ENCODE measurements around the gene RPS6KA4. TPM values are rescaled to one million over a fixed set of nuclear protein-coding genes. Genes with fewer than 3 reads are reported as not detected.
A peak's percentile ranks its signal among the peaks of the same experiment; 100 is the strongest.
"Not testable (repeated sequence)": the region's sequence is repeated elsewhere in the genome, so short reads cannot be mapped to it uniquely, and the experiment has no call there.

The RPS6KA4 gene
- polyA plus RNA-seq: 10 to 100 TPM; 27.5 to 33.4 (median 29.3) TPM
- long read RNA-seq, donor 1, transcript RPS6KA4-201 (17 exons, 3,119 nt): major isoform, 6 of 6 reads
- long read RNA-seq, donor 1, partial matches to known transcripts: 0 of 6 reads
- long read RNA-seq, donor 1, other reads (novel, unspliced or antisense): 0 of 6 reads
- long read RNA-seq, donor 2, partial matches to known transcripts: 0 of 2 reads
- long read RNA-seq, donor 2, other reads (novel, unspliced or antisense): 0 of 2 reads
- long read RNA-seq, donor 3, partial matches to known transcripts: 0 of 1 reads
- long read RNA-seq, donor 3, other reads (novel, unspliced or antisense): 0 of 1 reads
- long read RNA-seq, donor 4: 0 reads
- long read RNA-seq, donor 5: 0 reads
- long read RNA-seq, donor 6, partial matches to known transcripts: 0 of 3 reads
- long read RNA-seq, donor 6, other reads (novel, unspliced or antisense): 0 of 3 reads
- long read RNA-seq, donor 7: 0 reads
- long read RNA-seq, donor 8: 0 reads
- long read RNA-seq, donor 9, partial matches to known transcripts: 0 of 2 reads
- long read RNA-seq, donor 9, other reads (novel, unspliced or antisense): 0 of 2 reads
- long read RNA-seq, donor 10, partial matches to known transcripts: 0 of 3 reads
- long read RNA-seq, donor 10, other reads (novel, unspliced or antisense): 0 of 3 reads

DNA sequence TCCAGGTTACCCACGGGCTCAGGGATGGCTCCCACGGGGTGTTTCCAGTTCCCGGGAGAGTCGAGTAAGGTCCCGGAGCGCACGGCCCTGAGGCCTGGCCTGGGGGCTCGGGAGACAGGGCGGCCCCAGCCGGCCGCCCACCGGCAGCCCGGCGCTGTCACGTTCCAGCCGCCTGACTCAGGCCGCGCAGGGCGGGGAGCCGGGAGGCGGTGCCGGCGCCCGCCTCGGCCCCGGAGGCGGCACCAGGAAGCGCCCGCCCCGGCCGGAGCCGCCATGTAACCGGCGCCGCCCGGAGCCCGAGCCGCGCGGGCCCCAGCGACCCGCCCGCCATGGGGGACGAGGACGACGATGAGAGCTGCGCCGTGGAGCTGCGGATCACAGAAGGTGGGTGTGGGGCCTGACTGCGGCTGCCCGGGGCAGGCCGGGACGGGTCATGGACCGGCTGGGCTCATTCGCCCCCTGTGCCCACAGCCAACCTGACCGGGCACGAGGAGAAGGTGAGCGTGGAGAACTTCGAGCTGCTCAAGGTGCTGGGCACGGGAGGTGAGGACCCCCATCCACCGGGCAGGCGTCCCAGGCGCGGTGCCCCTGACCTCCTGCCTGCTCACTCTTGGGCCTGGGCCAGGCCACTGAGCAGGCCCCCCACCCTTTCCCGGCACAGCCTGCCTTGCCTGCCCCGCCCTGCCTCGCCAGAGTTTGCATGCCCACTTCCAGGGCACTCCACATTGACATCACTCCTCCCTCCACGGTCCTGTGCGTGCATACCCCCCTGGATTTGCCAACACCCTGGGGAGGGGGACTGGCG is at the start of gene RPS6KA4:
TSS of gene RPS6KA4 (plus strand) at position 256 of the 805 bp plus-strand sequence. CDS start at position 330, 74 bp downstream.
- H3K4me1 ChIP-seq (ENCODE audit: control insufficient read depth in 3 of 3, insufficient read depth in 2 of 3, low read depth in 1 of 3, low read length in 2 of 3): peaks cover 2 to 38% (median 9%) of the 10 kb centered on the region in 3 donors
- H3K27ac ChIP-seq (ENCODE audit: low read depth in 1 of 3, low read length in 2 of 3): peak within 1 kb of the TSS; percentile 67 to 90 (median 76)
- FAIRE-seq: no peak
- peak within 1 kb of the TSS; percentile 55 to 89 (median 69) for H3K4me3 ChIP-seq (ENCODE audit: low read depth in 1 of 3, low read length in 3 of 3)
- WGBS, 3 donors: 0 to 1% (median 1%) methylated on average over 46 to 70 of the region's 70 CpGs
- no peaks in the 10 kb centered on the region for H3K27me3 ChIP-seq (ENCODE audit: control insufficient read depth in 3 of 3, insufficient read depth in 3 of 3, low read length in 3 of 3)
- no peaks in the 10 kb centered on the region for H3K9me3 ChIP-seq (ENCODE audit: control insufficient read depth in 2 of 2, insufficient read depth in 1 of 2, low read depth in 1 of 2, low read length in 1 of 2)
- H3K36me3 ChIP-seq (ENCODE audit: control insufficient read depth in 3 of 3, insufficient read depth in 2 of 3, low read depth in 1 of 3, low read length in 3 of 3): peaks cover 6 to 38% (median 15%) of the 10 kb centered on the region in 3 donors
- DNase-seq: peak; percentile 74 to 88

DNA sequence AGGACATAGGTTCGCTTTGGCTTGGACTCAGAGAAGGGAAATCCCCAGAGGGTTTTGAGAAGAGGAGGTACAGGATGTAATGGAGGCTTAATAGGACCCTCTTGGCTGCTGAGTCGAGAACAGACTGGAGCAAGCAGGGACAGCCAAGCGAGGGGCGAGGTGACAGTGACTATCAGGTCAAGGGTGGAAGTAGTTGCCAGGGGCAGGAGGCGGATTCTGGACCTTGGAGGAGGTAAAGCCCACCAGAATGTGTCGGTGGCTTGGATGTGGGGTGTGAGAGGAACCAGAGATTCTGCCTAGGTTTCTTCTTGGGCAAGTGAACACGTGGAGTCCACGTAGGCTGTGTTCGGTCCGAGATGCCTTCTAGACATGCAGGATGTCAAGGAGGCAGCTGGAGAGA is 46.0 kb upstream of the RPS6KA4 start:
- Histone ChIP-seq H3K4me1 (ENCODE audit: control insufficient read depth in 3 of 3, insufficient read depth in 2 of 3, low read depth in 1 of 3, low read length in 2 of 3) (peaks cover 0 to 14% (median 2%) of the 10 kb centered on the region in 3 donors), H3K27ac (ENCODE audit: low read depth in 1 of 3, low read length in 2 of 3) (peak overlapping the region in 2 of 3 donors; percentile 44 to 62), H3K36me3 (ENCODE audit: control insufficient read depth in 3 of 3, insufficient read depth in 2 of 3, low read depth in 1 of 3, low read length in 3 of 3) (peaks cover 0 to 72% (median 15%) of the 10 kb centered on the region in 3 donors), H3K4me3 (ENCODE audit: low read depth in 1 of 3, low read length in 3 of 3) (no peak overlapping the region), H3K27me3 (ENCODE audit: control insufficient read depth in 3 of 3, insufficient read depth in 3 of 3, low read length in 3 of 3) (no peaks in the 10 kb centered on the region), H3K9me3 (ENCODE audit: control insufficient read depth in 2 of 2, insufficient read depth in 1 of 2, low read depth in 1 of 2, low read length in 1 of 2) (no peaks in the 10 kb centered on the region)
- no peak for FAIRE-seq
- no peak for DNase-seq
- 85 to 89% (median 88%) methylated on average over 10 of the region's 10 CpGs for WGBS, 3 donors

GRCh38 chr11:64313491-64314145 is 45.3 kb upstream of the RPS6KA4 start:
- peaks cover 0 to 13% (median 2%) of the 10 kb centered on the region in 3 donors for H3K4me1 ChIP-seq (ENCODE audit: control insufficient read depth in 3 of 3, insufficient read depth in 2 of 3, low read depth in 1 of 3, low read length in 2 of 3)
- no peaks in the 10 kb centered on the region for H3K9me3 ChIP-seq (ENCODE audit: control insufficient read depth in 2 of 2, insufficient read depth in 1 of 2, low read depth in 1 of 2, low read length in 1 of 2)
- FAIRE-seq: no peak
- H3K36me3 ChIP-seq (ENCODE audit: control insufficient read depth in 3 of 3, insufficient read depth in 2 of 3, low read depth in 1 of 3, low read length in 3 of 3): peaks cover 0 to 69% (median 15%) of the 10 kb centered on the region in 3 donors
- 68 to 76% (median 71%) methylated on average over 18 of the region's 18 CpGs for WGBS, 3 donors
- H3K4me3 ChIP-seq (ENCODE audit: low read depth in 1 of 3, low read length in 3 of 3): no peak overlapping the region
- DNase-seq: no peak
- H3K27me3 ChIP-seq (ENCODE audit: control insufficient read depth in 3 of 3, insufficient read depth in 3 of 3, low read length in 3 of 3): no peaks in the 10 kb centered on the region
- peak overlapping the region in 2 of 3 donors; percentile 44 to 62 for H3K27ac ChIP-seq (ENCODE audit: low read depth in 1 of 3, low read length in 2 of 3)

DNA sequence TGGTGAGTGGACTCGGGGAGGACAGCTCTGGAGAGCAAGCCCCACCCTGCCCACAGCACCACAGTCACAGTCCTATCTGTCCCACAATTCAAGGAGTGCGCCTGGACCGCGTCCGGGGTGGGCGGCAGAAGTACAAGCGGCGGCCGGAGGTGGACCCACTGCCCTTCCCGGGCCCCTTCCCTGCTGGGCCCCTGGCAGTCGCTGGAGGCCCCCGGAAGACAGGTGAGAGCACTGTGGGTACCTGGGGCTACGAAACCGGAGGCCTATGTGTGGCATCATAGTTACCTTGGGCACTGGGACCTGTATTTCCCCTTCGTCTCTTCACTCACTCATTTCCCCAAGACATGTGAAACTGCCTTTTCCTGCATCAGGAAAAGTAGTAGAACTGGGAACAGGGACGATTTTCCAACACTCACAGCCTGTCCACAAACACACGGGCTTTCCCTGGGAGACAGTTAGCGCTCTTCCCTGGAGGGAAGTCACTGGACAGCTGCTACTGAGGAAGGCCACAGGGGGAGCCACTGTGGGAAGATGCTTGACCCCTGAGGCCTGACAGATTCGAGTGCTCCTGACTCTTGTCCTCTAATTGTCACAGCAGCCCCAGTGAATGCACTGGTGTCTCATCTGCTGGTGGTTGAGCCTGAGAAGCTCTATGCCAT is 44.7 kb upstream of the RPS6KA4 start:
- Histone ChIP-seq H3K4me3 (ENCODE audit: low read depth in 1 of 3, low read length in 3 of 3) (no peak overlapping the region), H3K9me3 (ENCODE audit: control insufficient read depth in 2 of 2, insufficient read depth in 1 of 2, low read depth in 1 of 2, low read length in 1 of 2) (no peaks in the 10 kb centered on the region), H3K4me1 (ENCODE audit: control insufficient read depth in 3 of 3, insufficient read depth in 2 of 3, low read depth in 1 of 3, low read length in 2 of 3) (peaks cover 2 to 19% (median 3%) of the 10 kb centered on the region in 3 donors), H3K36me3 (ENCODE audit: control insufficient read depth in 3 of 3, insufficient read depth in 2 of 3, low read depth in 1 of 3, low read length in 3 of 3) (peaks cover 0 to 66% (median 15%) of the 10 kb centered on the region in 3 donors), H3K27ac (ENCODE audit: low read depth in 1 of 3, low read length in 2 of 3) (peak overlapping the region in 2 of 3 donors; percentile 44 to 62), H3K27me3 (ENCODE audit: control insufficient read depth in 3 of 3, insufficient read depth in 3 of 3, low read length in 3 of 3) (no peaks in the 10 kb centered on the region)
- no peak for DNase-seq
- no peak for FAIRE-seq
- WGBS, 3 donors: 77 to 82% (median 82%) methylated on average over 16 to 19 of the region's 19 CpGs

- peaks cover 2 to 24% (median 3%) of the 10 kb centered on the region in 3 donors for H3K4me1 ChIP-seq (ENCODE audit: control insufficient read depth in 3 of 3, insufficient read depth in 2 of 3, low read depth in 1 of 3, low read length in 2 of 3)
Observed at GRCh38 chr11:64314805-64315561, 44.0 kb upstream of the RPS6KA4 start.

GRCh38 chr11:64315667-64316526 is 43.1 kb upstream of the RPS6KA4 start:
- peak in 1 of 2 donors; percentile 5 for DNase-seq
- H3K9me3 ChIP-seq (ENCODE audit: control insufficient read depth in 2 of 2, insufficient read depth in 1 of 2, low read depth in 1 of 2, low read length in 1 of 2); H3K27me3 ChIP-seq (ENCODE audit: control insufficient read depth in 3 of 3, insufficient read depth in 3 of 3, low read length in 3 of 3); FAIRE-seq: not testable (repeated sequence)
- peaks cover 2 to 27% (median 3%) of the 10 kb centered on the region in 3 donors for H3K4me1 ChIP-seq (ENCODE audit: control insufficient read depth in 3 of 3, insufficient read depth in 2 of 3, low read depth in 1 of 3, low read length in 2 of 3)
- peaks cover 0 to 75% (median 15%) of the 10 kb centered on the region in 3 donors for H3K36me3 ChIP-seq (ENCODE audit: control insufficient read depth in 3 of 3, insufficient read depth in 2 of 3, low read depth in 1 of 3, low read length in 3 of 3)
- peak overlapping the region in 2 of 3 donors; percentile 54 to 96 for H3K27ac ChIP-seq (ENCODE audit: low read depth in 1 of 3, low read length in 2 of 3)
- WGBS, 3 donors: 74 to 77% (median 75%) methylated on average over 21 to 25 of the region's 25 CpGs
- peak overlapping the region in 1 of 3 donors; percentile 94 for H3K4me3 ChIP-seq (ENCODE audit: low read depth in 1 of 3, low read length in 3 of 3)

More at GRCh38 chr11:64314805-64315561, 44.0 kb upstream of the RPS6KA4 start:
- Histone ChIP-seq H3K4me3 (ENCODE audit: low read depth in 1 of 3, low read length in 3 of 3) (no peak overlapping the region), H3K27me3 (ENCODE audit: control insufficient read depth in 3 of 3, insufficient read depth in 3 of 3, low read length in 3 of 3) (no peaks in the 10 kb centered on the region), H3K36me3 (ENCODE audit: control insufficient read depth in 3 of 3, insufficient read depth in 2 of 3, low read depth in 1 of 3, low read length in 3 of 3) (peaks cover 0 to 74% (median 15%) of the 10 kb centered on the region in 3 donors), H3K27ac (ENCODE audit: low read depth in 1 of 3, low read length in 2 of 3) (peak overlapping the region in 1 of 3 donors; percentile 62), H3K9me3 (ENCODE audit: control insufficient read depth in 2 of 2, insufficient read depth in 1 of 2, low read depth in 1 of 2, low read length in 1 of 2) (no peaks in the 10 kb centered on the region)
- FAIRE-seq (no peak), DNase-seq (no peak)
- 83 to 86% (median 83%) methylated on average over 23 to 24 of the region's 24 CpGs for WGBS, 3 donors

Measured in small intestine (tissue), 16 donors.